Activated CD4-positive, CD25-positive, alpha-beta regulatory T cell treated with anti-CD3 and anti-CD28 coated beads, Interleukin-2, amount 50 U/mL, for 24 hours (primary cell): ENCODE data around the gene FXYD7.

Experiments
- ATAC-seq, 2 donors: fragments of 150-1000 bp; cut with Tn5 transposase; one replicate each; pipeline ENCODE4 v1.10.0; 2021; ENCODE audit warnings: mild to moderate bottlenecking in 1 of 2, moderate library complexity in 1 of 2

Gene FXYD7

GRCh38 chr19:35112995-35113688 is 29.9 kb upstream of the FXYD7 start:
- ATAC-seq = no peak

GRCh38 chr19:35114353-35115176 is 28.5 kb upstream of the FXYD7 start:
- peak; percentile 78 to 82 for ATAC-seq

GRCh38 chr19:35115177-35115951 is 27.7 kb upstream of the FXYD7 start, which contains the start of gene FXYD3:
Gene FXYD3 (plus strand): TSS chr19:35115823. CDS start chr19:35119377, 3,554 bp downstream.
- no peak for ATAC-seq

- ATAC-seq = no peak
These were observed 26.8 kb upstream of the FXYD7 start for GRCh38 chr19:35116072-35116801.

- ATAC-seq = no peak
These were observed 25.9 kb upstream of the FXYD7 start for GRCh38 chr19:35117116-35117515.

GRCh38 chr19:35117799-35118198 is 25.3 kb upstream of the FXYD7 start:
- ATAC-seq = no peak

- ATAC-seq = no peak
These were observed 24.6 kb upstream of the FXYD7 start for GRCh38 chr19:35118268-35119020.

- no peak for ATAC-seq
These were observed 24.0 kb upstream of the FXYD7 start for GRCh38 chr19:35119091-35119490.

- ATAC-seq = no peak
These were observed 23.4 kb upstream of the FXYD7 start for GRCh38 chr19:35119578-35120155.

- ATAC-seq = no peak
These were observed 22.6 kb upstream of the FXYD7 start for GRCh38 chr19:35120492-35120891.

- no peak for ATAC-seq
These were observed 22.2 kb upstream of the FXYD7 start for GRCh38 chr19:35120898-35121297.

- no peak for ATAC-seq
These were observed 20.1 kb upstream of the FXYD7 start for GRCh38 chr19:35122687-35123551.

- ATAC-seq = no peak
These were observed 19.5 kb upstream of the FXYD7 start for GRCh38 chr19:35123573-35123972.

GRCh38 chr19:35124098-35125060 is 18.7 kb upstream of the FXYD7 start:
- ATAC-seq = peak; percentile 93 to 97

- no peak for ATAC-seq
These were observed 17.8 kb upstream of the FXYD7 start for GRCh38 chr19:35125270-35125717.

- no peak for ATAC-seq
These were observed 17.1 kb upstream of the FXYD7 start for GRCh38 chr19:35125749-35126623.

- no peak for ATAC-seq
These were observed 16.5 kb upstream of the FXYD7 start for GRCh38 chr19:35126624-35126959.

- no peak for ATAC-seq
These were observed 15.2 kb upstream of the FXYD7 start for GRCh38 chr19:35127871-35128270.
